ENCODE results near the gene FAM120B.

The FAM120B gene

GRCh38 chr6:170443151-170443662, 136.6 kb downstream of the FAM120B start:
- TF ChIP-seq CTCF (conservative IDR thresholded peaks at IDR 0.05; ENCODE audit: low read depth, low read length), result peak; percentile 24
- no peak for DNase-seq (ENCODE audit: low read depth)
- no peak overlapping the region for H3K4me3 ChIP-seq (ENCODE audit: low read depth, low read length)

GRCh38 chr6:170444056-170444591, 137.6 kb downstream of the FAM120B start:
- no peak overlapping the region for H3K4me3 ChIP-seq (ENCODE audit: low read depth, low read length)
- no peak for TF ChIP-seq CTCF (conservative IDR thresholded peaks at IDR 0.05; ENCODE audit: low read depth, low read length)
- no peak for DNase-seq (ENCODE audit: low read depth)

DNA sequence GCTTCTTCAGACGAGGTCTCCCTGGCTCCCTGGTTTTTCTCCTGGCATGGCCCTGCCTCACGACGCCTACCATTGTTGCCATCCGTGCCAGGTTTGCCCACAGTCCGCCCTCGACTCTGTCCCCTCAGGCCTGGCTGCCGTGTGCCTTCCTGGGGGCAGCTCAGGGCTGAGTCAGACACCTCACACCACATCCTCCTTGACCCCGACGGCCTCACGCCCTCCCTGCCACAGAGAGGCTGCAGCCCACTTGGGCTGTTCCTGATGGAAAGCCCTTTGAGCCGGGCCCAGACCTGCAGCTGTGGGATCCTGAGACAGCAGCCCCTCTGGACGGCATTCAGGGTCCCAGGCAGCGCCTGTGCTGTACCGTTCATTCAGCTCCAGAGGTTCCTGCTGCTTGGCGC, 138.3 kb downstream of the FAM120B start:
- no peak overlapping the region for H3K4me3 ChIP-seq (ENCODE audit: low read depth, low read length)
- no peak for TF ChIP-seq CTCF (conservative IDR thresholded peaks at IDR 0.05; ENCODE audit: low read depth, low read length)
- DNase-seq (ENCODE audit: low read depth), result no peak

- TF ChIP-seq CTCF (conservative IDR thresholded peaks at IDR 0.05; ENCODE audit: low read depth, low read length), result no peak
- no peak overlapping the region for H3K4me3 ChIP-seq (ENCODE audit: low read depth, low read length)
- DNase-seq (ENCODE audit: low read depth), result no peak
Observed at GRCh38 chr6:170445487-170445886, 138.9 kb downstream of the FAM120B start.

DNA sequence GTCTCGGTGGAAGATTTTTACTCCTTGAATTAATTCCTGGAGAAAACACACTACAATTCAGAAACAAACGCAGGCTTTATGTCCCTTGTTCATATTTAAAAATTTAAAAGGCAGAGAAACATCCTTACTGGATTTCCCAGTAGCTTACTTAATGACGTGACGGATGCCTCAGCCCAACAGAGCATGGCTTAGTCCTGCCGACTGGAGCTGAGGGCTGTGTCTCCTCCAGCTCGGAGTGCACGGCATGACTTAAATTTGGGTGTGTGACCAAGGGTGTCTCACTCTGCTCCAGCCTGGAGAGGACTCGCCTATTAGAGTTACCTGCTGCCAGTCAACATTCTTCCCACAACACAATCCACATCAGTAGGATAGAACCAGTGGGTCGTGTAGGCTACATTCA, 139.4 kb downstream of the FAM120B start:
- TF ChIP-seq CTCF (conservative IDR thresholded peaks at IDR 0.05; ENCODE audit: low read depth, low read length), result no peak
- no peak overlapping the region for H3K4me3 ChIP-seq (ENCODE audit: low read depth, low read length)
- no peak for DNase-seq (ENCODE audit: low read depth)

DNA sequence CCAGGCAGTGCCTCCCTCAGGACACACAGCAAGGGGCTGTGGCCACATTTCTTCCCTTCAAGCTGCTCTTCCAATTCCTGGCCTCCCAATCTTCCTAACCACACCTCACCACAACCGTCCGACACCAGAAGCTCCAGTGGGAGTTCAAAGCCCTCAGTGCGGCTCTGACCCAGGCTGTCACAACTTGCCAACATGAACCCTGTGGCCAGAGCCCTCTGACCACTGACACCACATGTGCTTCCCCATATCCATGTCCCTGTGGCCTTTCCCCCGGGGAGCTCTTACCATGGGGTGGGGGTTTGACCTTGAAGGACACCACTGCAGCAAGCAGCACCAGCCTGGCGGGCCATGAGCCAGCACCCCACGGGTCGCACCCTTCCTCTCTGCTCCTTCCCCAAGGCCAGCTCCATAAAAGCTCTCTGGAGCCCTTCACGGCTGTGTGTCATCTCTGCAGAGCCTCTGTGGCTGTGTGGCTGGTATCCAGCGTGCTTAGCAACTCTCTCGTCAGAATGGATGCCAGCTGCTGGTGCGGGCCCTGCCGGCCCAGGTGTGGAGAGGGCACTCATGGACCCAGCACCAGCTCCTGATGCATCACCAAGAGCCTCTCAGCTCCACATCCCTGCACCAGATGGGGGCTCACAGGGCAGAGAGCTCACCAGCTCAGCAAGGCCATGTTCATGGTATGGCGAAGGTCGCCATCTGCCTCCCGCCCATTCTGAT, 140.4 kb downstream of the FAM120B start:
- H3K4me3 ChIP-seq (ENCODE audit: low read depth, low read length), result no peak overlapping the region
- DNase-seq (ENCODE audit: low read depth), result no peak
- TF ChIP-seq CTCF (conservative IDR thresholded peaks at IDR 0.05; ENCODE audit: low read depth, low read length), result no peak

DNA sequence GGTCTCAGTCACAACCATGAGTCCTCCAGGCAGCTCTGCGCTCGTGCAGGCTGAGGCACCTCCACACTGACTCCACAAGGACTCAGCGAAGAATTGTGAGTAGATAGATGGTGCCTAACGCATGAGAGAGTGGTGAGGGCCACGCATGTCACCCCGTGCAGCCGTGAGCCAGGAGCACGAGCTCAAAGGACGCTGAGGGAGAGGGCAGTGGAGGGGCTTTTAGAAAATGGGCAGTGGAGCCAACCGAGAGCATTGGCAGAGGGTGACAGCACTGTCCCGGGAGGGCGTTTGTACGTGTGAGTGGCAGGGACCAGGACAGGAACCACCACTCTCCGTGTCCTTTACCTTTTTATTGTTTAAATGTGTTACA, 141.0 kb downstream of the FAM120B start:
- no peak overlapping the region for H3K4me3 ChIP-seq (ENCODE audit: low read depth, low read length)

More for the DNA sequence above, 141.0 kb downstream of the FAM120B start:
- no peak for DNase-seq (ENCODE audit: low read depth)
- TF ChIP-seq CTCF (conservative IDR thresholded peaks at IDR 0.05; ENCODE audit: low read depth, low read length), result no peak
